HT-29 (cell line): Measurements from ENCODE around the gene C16orf54. TPM values are rescaled to one million over a fixed set of nuclear protein-coding genes. Genes with fewer than 3 reads are reported as not detected.
"Not testable (repeated sequence)": the region's sequence is repeated elsewhere in the genome, so short reads cannot be mapped to it uniquely, and the experiment has no call there.

Experiments used
- DNase-seq: peaks from one replicate; pipeline ENCODE4 v3.0.0-alpha.2; 2015; ENCODE audit warnings: low spot score
- total RNA-seq: library from RNA; depleted of rRNA; stranded (reverse); fragments of >200 nt; shearing (Covaris generic); gene quantifications from 2 replicates; pipeline ENCODE4 v1.2.3, GENCODE V29; 2014; rRNA removed

C16orf54 gene
- total RNA-seq, 1 experiment from 2014 or later, result 0.36 TPM

DNA sequence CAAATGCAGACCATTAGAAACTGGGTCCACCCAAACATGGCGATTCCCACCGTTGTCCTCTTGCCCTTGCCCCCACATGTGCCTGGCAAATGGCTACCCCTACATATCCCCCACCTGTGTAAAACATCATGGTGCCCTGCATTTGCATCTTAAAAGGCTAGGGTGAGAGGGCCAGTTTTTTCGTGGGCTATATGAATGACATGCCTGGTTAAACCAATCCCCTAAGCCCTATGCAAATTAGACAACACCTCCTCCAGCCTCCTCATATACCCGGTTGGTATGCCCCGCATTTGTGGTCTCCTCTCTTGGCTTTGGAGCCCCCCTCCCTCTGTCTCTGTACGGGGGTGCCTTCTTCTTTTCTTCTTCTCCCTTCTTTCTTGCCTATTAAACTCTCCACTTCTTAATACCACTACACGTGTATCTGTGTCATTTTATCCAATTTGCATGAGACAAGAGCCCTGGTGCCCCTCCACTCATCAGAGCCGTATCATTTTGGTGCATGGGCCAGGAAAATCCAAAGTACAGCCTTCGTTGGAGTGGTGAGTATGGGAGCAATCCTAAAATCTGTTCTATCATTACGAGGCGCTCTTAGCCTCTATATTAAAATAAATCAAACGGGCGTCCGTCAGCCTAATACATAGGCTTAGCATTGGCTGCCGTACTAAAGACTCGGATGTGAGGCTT lies 36.7 kb downstream of the C16orf54 start:
- DNase-seq, result no peak

DNA sequence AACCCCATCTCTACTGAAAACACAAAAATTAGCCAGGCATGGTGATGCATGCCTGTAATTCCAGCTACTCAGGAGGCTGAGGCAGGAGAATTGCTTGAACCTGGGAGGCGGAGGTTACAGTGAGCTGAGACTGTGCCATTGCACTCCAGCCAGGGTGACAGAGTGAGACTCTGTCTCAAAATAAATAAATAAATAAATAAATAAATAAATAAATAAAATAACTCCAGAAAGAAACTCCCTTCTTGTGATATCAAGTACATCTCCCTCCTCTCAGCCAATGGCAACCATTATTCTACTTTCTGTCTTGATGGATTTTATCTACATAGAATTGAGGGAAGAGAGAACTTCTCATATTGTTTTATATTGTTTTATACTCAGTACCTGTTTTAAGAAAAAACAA lies 38.6 kb downstream of the C16orf54 start:
- DNase-seq, result not testable (repeated sequence)

- DNase-seq, result no peak
Measured at GRCh38 chr16:29705030-29705429, 40.8 kb downstream of the C16orf54 start.

- DNase-seq, result no peak
Measured at GRCh38 chr16:29702269-29702668, 43.5 kb downstream of the C16orf54 start.

GRCh38 chr16:29701214-29701555 lies 44.6 kb downstream of the C16orf54 start:
- DNase-seq, result no peak

DNA sequence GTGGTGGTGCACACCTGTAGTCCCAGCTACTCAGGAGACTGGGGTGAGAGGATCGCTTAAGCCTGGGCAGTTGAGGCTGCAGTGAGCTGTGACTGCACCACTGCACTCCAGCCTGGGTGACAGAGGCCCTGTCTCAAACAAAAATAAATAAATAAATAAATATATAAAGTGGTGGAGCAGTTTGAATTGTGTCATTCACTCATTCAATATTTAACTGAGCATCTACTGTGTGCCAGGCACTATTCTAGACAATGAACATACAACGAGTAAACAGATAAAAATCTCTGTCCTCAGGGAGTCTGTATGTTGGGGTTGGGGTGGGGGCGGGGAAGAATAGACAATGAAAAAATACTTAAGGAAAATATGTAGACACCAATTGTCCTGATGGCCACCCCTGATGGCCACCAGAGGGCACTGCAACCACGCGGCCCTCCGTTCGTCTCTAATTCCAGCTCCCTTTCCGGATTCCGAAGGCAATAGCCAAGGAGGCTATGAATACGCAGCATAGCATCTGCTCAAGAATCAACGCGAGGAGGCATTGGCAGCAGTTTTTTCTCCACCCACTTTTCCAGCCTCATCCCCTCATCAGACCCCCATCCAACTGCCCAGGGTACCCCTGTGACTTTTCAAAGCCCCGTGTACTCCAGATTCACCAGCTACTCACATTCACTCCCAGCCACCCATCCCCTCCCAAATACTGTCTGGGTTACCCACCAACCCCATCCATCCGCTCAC lies 45.4 kb downstream of the C16orf54 start:
- peak; percentile 90 for DNase-seq

GRCh38 chr16:29699324-29700219 lies 46.2 kb downstream of the C16orf54 start:
- no peak for DNase-seq

- no peak for DNase-seq
Measured at GRCh38 chr16:29698484-29699323, 47.1 kb downstream of the C16orf54 start.

- no peak for DNase-seq
Measured at GRCh38 chr16:29698042-29698441, 47.7 kb downstream of the C16orf54 start.

DNA sequence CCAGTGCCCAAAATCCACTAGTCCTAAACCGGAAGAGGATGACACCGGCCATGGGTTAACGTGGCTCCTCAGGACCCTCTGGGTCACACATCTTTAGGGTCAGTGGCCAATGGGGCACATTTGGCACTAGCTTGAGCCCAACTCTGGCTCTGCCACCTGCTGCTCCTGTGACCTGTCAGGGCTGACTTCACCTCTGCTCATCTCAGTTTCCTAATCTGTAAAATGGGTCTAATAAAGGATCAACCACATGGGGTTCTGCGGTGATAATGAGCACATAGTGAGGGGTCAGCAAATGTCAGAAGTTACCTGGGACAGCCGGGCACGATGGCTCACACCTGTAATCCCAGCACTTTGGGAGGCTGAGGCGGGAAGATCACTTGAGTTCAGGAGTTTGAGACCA lies 48.4 kb downstream of the C16orf54 start:
- no peak for DNase-seq

- no peak for DNase-seq
Measured at GRCh38 chr16:29696881-29697331, 48.9 kb downstream of the C16orf54 start.

DNA sequence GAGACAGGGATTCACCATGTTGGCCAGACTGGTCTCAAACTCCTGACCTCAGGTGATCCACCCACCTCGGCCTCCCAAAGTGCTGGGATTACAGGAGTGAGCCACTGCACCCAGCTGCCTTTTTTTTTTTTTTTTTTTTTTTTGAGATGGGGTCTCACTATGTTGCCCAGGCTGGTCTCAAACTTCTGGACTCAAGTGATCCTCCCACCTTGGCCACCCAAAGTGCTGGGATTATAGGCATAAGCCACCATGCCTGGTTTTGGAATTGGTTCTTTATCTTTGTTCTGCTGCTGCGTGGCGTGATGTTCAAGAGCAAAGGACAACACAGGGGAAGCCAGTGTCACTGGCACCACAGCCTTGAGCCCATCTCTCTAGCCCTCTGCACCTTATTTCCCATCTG lies 50.1 kb downstream of the C16orf54 start:
- not testable (repeated sequence) for DNase-seq

DNA sequence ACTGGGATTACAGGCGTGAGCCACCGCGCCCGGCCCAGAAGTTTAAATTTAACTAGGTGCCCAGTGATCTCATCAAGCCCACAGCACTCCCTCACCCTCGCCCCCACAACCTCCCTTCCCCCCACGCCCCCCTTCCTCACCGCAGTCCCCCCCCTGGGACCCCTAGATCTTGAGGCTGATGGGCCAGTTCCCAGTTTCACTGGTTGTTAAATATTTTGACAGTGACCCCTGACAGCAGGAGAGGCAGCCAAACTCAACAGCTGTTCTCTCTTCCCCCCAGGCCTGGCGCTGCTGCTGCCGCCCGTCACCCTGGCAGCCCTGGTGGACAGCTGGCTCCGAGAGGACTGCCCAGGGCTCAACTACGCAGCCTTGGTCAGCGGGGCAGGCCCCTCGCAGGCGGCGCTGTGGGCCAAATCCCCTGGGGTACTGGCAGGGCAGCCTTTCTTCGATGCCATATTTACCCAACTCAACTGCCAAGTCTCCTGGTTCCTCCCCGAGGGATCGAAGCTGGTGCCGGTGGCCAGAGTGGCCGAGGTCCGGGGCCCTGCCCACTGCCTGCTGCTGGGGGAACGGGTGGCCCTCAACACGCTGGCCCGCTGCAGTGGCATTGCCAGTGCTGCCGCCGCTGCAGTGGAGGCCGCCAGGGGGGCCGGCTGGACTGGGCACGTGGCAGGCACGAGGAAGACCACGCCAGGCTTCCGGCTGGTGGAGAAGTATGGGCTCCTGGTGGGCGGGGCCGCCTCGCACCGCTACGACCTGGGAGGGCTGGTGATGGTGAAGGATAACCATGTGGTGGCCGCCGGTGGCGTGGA lies 51.2 kb downstream of the C16orf54 start:
- no peak for DNase-seq

DNA sequence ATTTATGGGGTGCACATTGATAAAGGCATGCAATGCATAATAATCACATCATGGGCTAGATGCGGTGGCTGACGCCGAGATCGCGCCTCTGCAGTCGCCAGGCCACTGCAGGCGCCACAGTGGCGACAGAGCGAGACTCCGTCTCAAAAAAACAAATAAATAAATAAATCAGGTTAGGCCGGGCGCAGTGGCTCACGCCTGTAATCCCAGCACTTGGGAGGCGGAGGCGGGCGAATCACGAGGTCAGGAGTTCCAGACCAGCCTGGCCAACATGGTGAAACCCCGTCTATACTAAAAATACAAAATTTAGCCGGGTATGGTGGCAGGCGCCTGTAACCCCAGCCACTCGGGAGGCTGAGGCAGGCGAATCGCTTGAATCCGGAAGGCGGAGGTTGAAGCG lies 53.2 kb downstream of the C16orf54 start:
- not testable (repeated sequence) for DNase-seq

Other genes with a start within 250 kb of the C16orf54 start
- gene NPIPB12, start 239.6 kb downstream of the C16orf54 start, total RNA-seq, result 10.7 and 24.9 TPM in 2 replicates
- 0.10 and 0.23 TPM in 2 replicates for gene SPN, start 82.7 kb downstream of the C16orf54 start, total RNA-seq
- 35.2 and 42.5 TPM in 2 replicates for gene QPRT, start 66.8 kb downstream of the C16orf54 start, total RNA-seq
- gene ZG16, start 32.3 kb upstream of the C16orf54 start, total RNA-seq, result 0.23 TPM in 1 of 2 replicates, not detected in the other
- 127 and 134 TPM in 2 replicates for gene KIF22, start 44.8 kb upstream of the C16orf54 start, total RNA-seq
- gene MAZ, start 60.5 kb upstream of the C16orf54 start, total RNA-seq, result 795 and 814 TPM in 2 replicates
- gene PRRT2, start 66.2 kb upstream of the C16orf54 start, total RNA-seq, result 0.23 TPM in 1 of 2 replicates, not detected in the other
- 57.4 and 65.1 TPM in 2 replicates for gene PAGR1, start 70.2 kb upstream of the C16orf54 start, total RNA-seq
- gene MVP, start 74.5 kb upstream of the C16orf54 start, total RNA-seq, result 157 and 185 TPM in 2 replicates
- 90.0 and 91.7 TPM in 2 replicates for gene CDIPT, start 117.2 kb upstream of the C16orf54 start, total RNA-seq
- gene SEZ6L2, start 153.6 kb upstream of the C16orf54 start, total RNA-seq, result 12.3 and 17.8 TPM in 2 replicates
- gene ASPHD1, start 154.5 kb upstream of the C16orf54 start, total RNA-seq, result 19.5 and 24.0 TPM in 2 replicates
- 20.4 and 25.9 TPM in 2 replicates for gene KCTD13, start 180.2 kb upstream of the C16orf54 start, total RNA-seq
- gene TMEM219, start 216.1 kb upstream of the C16orf54 start, total RNA-seq, result 103 and 110 TPM in 2 replicates
- gene TAOK2, start 227.9 kb upstream of the C16orf54 start, total RNA-seq, result 56.5 and 56.8 TPM in 2 replicates
- 21.1 and 23.2 TPM in 2 replicates for gene HIRIP3, start 249.6 kb upstream of the C16orf54 start, total RNA-seq